ENCODE measurements around the gene UBE2H.

DNA sequence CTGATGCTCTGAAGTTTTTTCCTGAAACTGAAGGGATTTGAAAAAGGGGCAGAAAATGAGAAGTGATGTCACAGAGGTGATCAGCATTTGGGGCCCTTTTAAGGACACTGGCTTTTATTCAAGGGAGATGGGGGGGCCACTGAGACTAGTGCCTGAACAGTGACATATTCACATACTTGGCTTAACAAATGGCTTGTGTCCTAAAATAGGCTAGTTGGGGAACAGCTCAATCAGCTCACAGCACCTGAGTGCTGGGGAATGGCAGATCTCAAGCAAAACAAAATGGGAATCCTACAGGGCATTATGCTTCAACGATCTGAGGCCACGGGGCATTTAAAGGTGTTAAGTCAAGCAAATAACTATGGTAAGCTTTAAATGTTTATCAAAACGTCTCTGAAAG lies 90.1 kb downstream of the UBE2H start:
- TF ChIP-seq, protein P1, sequence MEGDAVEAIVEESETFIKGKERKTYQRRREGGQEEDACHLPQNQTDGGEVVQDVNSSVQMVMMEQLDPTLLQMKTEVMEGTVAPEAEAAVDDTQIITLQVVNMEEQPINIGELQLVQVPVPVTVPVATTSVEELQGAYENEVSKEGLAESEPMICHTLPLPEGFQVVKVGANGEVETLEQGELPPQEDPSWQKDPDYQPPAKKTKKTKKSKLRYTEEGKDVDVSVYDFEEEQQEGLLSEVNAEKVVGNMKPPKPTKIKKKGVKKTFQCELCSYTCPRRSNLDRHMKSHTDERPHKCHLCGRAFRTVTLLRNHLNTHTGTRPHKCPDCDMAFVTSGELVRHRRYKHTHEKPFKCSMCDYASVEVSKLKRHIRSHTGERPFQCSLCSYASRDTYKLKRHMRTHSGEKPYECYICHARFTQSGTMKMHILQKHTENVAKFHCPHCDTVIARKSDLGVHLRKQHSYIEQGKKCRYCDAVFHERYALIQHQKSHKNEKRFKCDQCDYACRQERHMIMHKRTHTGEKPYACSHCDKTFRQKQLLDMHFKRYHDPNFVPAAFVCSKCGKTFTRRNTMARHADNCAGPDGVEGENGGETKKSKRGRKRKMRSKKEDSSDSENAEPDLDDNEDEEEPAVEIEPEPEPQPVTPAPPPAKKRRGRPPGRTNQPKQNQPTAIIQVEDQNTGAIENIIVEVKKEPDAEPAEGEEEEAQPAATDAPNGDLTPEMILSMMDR (IDR thresholded peaks at IDR 0.05): no peak
- TF ChIP-seq POLR2A (IDR thresholded peaks at IDR 0.05) (no peak), POLR2AphosphoS5 (IDR thresholded peaks at IDR 0.05; ENCODE audit: insufficient read depth in 1 of 2, low read depth in 1 of 2) (no peak)
